Measurements from ENCODE around the gene DOC2A.

- TF ChIP-seq CTCF (IDR thresholded peaks at IDR 0.05 in 8 of 11, conservative IDR thresholded peaks at IDR 0.05 in 3 of 11) (no peak), POLR2A (IDR thresholded peaks at IDR 0.05) (no peak)
Observed at GRCh38 chr16:30003670-30004423, 7.0 kb downstream of the DOC2A start.
